Skeletal muscle cell (primary cell): ENCODE results near the gene YJEFN3.

ENCODE experiments used
- DNase-seq: peaks from one replicate; pipeline ENCODE4 v3.0.0-alpha.2; 2010; ENCODE audit warnings: low read depth
- H3K4me3 ChIP-seq: 2 replicates; pipeline ENCODE4 v1.5.1; 2011; ENCODE audit warnings: low read depth, mild to moderate bottlenecking, control low read depth, low read length, moderate library complexity

YJEFN3 gene

GRCh38 chr19:19535311-19536191 lies 6.8 kb downstream of the YJEFN3 start:
- no peak for DNase-seq
- no peak overlapping the region for H3K4me3 ChIP-seq

- DNase-seq = no peak
- H3K4me3 ChIP-seq = no peak overlapping the region
Observed at GRCh38 chr19:19537075-19538048, 8.7 kb downstream of the YJEFN3 start.

DNA sequence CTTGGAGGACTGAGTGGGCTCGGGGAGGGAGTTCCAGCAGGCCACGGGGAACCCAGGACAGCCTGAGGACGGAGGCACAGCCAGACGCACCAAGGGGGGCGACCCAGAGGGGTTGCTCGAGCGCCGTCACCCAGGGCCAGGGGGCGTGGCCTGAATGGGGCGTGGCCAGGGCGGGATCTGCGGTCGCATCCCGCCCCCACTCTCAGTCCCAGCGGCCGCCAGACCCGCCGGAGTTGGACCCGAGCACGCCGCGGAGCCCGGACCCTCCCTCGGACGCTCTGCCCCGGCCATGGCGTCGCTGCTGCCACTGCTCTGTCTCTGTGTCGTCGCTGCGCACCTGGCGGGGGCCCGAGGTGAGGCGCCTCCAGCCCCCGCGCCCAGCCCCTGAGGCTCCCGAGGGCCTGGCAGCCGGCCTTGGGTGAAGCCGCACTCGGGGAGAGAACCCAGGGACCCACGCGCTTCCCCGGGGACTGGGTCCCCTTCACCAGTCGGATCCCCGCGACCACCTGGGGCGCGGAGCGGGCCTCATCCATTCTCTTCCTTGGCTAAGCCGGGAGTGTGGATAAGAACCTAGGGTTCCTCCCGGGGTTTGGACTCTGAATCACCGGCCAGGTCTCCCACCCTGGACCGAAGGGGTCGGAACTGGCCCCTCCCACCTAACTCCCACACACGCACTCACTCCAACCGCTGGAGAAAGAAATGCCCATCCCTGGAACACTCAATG lies 9.5 kb downstream of the YJEFN3 start, which contains the start of gene CILP2:
Gene CILP2 (plus strand): TSS at position 205 of the 724 bp plus-strand sequence. CDS start 85 bp downstream, at position 290.
- no peak for DNase-seq
- peak within 1 kb of the TSS; percentile 34 for H3K4me3 ChIP-seq

DNA sequence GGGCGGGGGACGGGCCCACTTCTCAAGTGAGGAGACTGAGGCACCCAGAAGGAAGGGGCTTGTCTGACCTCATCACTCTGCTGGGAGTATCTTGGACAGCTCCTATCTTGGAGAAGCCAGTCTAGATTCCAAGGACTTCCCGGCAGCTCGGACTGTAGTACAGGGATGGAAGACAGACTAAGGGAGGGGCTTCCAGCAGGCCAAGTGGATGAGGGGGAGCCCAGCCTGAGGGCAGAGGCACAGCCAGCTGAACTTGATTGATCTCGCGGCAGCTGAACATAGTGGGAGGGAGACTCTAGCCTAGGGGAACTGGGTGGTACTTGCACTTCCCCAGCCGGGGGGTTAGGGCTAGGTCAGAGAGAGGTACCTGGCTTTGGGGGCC lies 10.1 kb downstream of the YJEFN3 start:
- H3K4me3 ChIP-seq = peak overlapping the region; percentile 34
- DNase-seq = no peak

GRCh38 chr19:19539698-19540063 lies 11.0 kb downstream of the YJEFN3 start:
- H3K4me3 ChIP-seq = no peak overlapping the region
- DNase-seq = no peak

- no peak for DNase-seq
- peak overlapping the region; percentile 23 for H3K4me3 ChIP-seq
Observed at GRCh38 chr19:19540064-19540714, 11.5 kb downstream of the YJEFN3 start.

DNA sequence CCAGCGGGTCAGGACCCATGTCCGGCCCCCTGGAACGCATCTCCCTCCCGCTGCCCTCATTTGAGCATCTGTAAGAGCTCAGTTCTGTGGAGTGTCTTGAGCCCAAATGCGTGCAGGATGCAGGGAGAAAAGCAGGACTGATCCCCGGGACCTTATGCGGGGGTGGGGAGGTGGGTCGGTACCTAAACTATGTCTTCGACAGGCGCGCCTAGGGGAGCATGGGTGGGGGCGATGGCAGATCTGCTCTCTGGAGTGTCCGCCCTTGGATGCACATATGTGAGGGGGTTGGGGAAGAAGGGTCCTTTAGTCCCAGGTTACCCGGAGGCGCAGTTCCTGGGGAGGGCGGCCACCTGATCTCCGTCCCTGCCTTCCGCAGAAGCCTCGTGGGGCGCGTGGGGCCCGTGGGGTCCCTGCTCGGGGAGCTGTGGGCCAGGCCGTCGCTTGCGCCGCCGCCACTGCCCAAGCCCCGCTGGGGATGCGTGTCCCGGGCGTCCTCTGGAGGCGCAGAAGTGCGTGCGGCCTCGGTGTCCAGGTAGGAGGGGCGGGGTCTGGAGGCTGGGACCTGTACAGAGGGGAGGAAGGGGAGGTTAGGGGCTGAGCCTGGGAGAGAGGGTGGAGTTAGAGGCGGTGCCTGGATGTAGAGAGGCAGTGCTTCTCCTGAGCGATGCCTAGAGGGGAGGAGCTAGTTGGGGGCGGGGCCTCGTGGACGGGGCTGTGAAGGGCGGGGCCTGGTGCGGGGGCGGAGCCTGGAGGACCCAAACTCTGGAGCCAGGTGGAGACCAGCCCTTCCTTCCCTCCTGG lies 12.2 kb downstream of the YJEFN3 start:
- H3K4me3 ChIP-seq = peak overlapping the region; percentile 23
- DNase-seq = no peak

GRCh38 chr19:19541616-19542015 lies 12.9 kb downstream of the YJEFN3 start:
- DNase-seq = no peak
- H3K4me3 ChIP-seq = no peak overlapping the region

- no peak overlapping the region for H3K4me3 ChIP-seq
- no peak for DNase-seq
Observed at GRCh38 chr19:19542507-19542906, 13.8 kb downstream of the YJEFN3 start.

DNA sequence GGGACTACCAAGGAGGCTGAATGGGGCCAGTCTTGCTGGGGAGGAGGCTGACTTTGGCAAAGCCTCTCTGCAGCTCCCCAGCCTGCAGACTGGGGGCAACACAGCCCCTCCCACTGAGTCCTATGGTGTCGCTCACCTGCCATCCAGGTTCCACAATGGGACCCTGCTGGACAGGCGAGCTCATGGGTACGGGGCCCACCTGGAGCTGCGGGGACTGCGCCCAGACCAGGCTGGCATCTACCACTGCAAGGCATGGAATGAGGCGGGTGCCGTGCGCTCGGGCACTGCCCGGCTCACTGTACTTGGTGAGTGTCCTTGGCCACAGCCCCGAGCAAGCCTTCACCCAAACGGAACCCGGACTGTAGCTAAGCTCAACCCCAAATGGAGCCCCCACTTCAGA lies 14.4 kb downstream of the YJEFN3 start:
- no peak for DNase-seq
- no peak overlapping the region for H3K4me3 ChIP-seq

- H3K4me3 ChIP-seq = no peak overlapping the region
Observed at GRCh38 chr19:19543640-19544039, 14.9 kb downstream of the YJEFN3 start.

GRCh38 chr19:19544257-19544953 lies 15.7 kb downstream of the YJEFN3 start:
- H3K4me3 ChIP-seq = no peak overlapping the region
- DNase-seq = no peak

More at GRCh38 chr19:19543640-19544039, 14.9 kb downstream of the YJEFN3 start:
- no peak for DNase-seq

DNA sequence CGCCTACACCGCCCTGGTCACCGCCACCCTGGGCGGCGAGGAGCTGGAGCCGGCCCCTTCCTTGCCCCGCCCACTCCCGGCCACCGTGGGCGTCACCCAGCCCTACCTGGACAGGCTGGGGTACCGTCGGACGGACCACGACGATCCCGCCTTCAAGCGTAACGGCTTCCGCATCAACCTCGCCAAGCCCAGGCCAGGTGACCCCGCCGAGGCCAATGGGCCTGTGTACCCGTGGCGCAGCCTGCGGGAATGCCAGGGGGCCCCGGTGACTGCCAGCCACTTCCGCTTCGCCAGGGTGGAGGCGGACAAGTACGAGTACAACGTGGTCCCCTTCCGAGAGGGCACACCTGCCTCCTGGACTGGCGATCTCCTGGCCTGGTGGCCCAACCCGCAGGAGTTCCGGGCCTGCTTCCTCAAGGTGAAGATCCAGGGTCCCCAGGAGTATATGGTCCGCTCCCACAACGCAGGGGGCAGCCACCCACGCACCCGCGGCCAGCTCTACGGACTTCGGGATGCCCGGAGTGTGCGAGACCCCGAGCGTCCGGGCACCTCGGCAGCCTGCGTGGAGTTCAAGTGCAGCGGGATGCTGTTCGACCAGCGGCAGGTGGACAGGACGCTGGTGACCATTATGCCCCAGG lies 16.4 kb downstream of the YJEFN3 start:
- H3K4me3 ChIP-seq = no peak overlapping the region
- DNase-seq = no peak

DNA sequence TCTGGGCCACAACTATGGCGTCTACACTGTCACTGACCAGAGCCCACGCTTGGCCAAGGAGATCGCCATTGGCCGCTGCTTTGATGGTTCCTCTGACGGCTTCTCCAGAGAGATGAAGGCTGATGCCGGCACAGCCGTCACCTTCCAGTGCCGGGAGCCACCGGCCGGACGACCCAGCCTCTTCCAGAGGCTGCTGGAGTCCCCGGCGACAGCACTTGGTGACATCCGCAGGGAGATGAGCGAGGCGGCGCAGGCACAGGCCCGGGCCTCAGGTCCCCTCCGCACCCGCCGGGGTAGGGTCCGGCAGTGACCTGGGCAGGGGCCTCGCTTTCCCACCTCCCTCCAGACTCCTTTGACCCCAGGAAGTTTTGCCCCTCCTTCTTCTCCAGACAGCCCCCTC lies 17.0 kb downstream of the YJEFN3 start:
- DNase-seq = no peak
- no peak overlapping the region for H3K4me3 ChIP-seq

GRCh38 chr19:19546751-19547162 lies 18.0 kb downstream of the YJEFN3 start:
- DNase-seq = no peak
- no peak overlapping the region for H3K4me3 ChIP-seq

- DNase-seq = no peak
- no peak overlapping the region for H3K4me3 ChIP-seq
Observed at GRCh38 chr19:19547674-19548336, 19.1 kb downstream of the YJEFN3 start.
